HUES48 (cell line): Measurements from ENCODE around the gene NPHP1.
"Not testable (repeated sequence)": the region's sequence is repeated elsewhere in the genome, so short reads cannot be mapped to it uniquely, and the experiment has no call there.

Source experiments
- H3K27ac ChIP-seq: one replicate; pipeline ENCODE4 v1.7.0; 2013; ENCODE audit warnings: low read depth, low read length, inconsistent platforms
- H3K27me3 ChIP-seq: 2 replicates; pipeline ENCODE4 v1.6.1; 2013; ENCODE audit warnings: mild to moderate bottlenecking, low read length; ENCODE audit not compliant: control insufficient read depth, insufficient read depth
- H3K36me3 ChIP-seq: 2 replicates; pipeline ENCODE4 v1.6.1; 2013; ENCODE audit warnings: low read length; ENCODE audit not compliant: control insufficient read depth, insufficient read depth
- H3K4me1 ChIP-seq: 2 replicates; pipeline ENCODE4 v1.6.1; 2013; ENCODE audit warnings: mild to moderate bottlenecking, low read length; ENCODE audit not compliant: control insufficient read depth, insufficient read depth
- H3K4me3 ChIP-seq: 2 replicates; pipeline ENCODE4 v1.5.1; 2013; ENCODE audit warnings: mild to moderate bottlenecking, low read depth, low read length
- H3K9ac ChIP-seq: 2 replicates; pipeline ENCODE4 v1.6.1; 2013; ENCODE audit warnings: mild to moderate bottlenecking, low read depth, low read length, moderate library complexity
- H3K9me3 ChIP-seq: 2 replicates; pipeline ENCODE4 v1.6.1; 2013; ENCODE audit warnings: low read length; ENCODE audit not compliant: control insufficient read depth, insufficient read depth

Gene NPHP1

DNA sequence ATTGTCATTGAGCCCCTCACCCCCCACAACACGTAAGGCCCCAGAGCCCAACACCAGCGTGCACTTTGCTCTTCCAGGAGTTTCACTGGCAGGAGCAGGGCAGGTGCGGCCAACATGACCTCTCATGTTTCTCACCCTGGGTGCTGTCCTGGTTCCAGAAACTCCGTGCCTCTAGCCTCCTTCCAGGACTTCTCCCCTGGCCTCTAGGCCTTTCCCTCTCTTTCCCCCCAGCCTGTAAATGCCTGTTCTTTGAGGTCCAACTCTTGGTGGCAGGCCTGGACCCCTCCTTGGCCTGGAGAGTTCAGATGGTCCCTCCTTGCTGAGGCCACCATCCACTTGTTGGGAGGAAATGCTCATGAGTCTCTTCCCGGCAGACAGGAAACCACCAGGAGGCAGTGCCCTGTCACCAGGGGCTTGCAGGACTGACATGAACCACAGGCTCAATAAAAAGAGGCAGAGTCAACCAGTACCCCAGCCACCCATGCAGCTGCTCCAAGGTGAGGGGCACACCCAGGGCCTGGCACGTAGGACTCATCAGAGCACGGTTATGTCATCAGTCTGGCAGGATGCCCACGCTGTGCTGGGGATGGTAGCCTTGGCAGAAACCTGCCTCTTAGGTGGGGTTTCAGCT is 90.7 kb downstream of the NPHP1 start:
- Histone ChIP-seq H3K4me1 (peaks cover 3% of the 10 kb centered on the region; the same call in 1 of the 2 replicates), H3K27me3 (peaks cover 49% of the 10 kb centered on the region), H3K27ac (no peak overlapping the region), H3K36me3 (no peaks in the 10 kb centered on the region), H3K9ac (no peak overlapping the region), H3K4me3 (no peak overlapping the region), H3K9me3 (no peaks in the 10 kb centered on the region)

DNA sequence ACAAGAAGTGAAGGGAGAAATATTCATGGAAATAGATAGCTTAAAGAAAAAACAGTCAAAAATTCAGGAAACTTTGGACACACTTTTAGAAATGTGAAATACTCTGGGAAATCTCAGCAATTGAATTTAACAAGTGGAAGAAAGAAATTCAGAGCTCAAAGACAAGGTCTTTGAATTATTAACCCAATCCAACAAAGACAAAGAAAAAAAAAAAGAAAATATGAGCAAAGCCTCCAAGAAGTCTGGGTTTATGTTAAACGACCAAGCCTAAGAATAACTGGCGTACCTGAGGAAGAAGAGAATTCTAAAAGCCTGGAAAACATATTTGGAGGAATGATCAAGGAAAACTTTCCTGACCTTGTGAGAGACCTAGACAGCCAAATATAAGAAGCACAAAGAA is 96.5 kb downstream of the NPHP1 start:
- H3K9ac ChIP-seq, H3K27ac ChIP-seq, H3K4me1 ChIP-seq, H3K4me3 ChIP-seq, H3K27me3 ChIP-seq, H3K9me3 ChIP-seq, H3K36me3 ChIP-seq: not testable (repeated sequence)

DNA sequence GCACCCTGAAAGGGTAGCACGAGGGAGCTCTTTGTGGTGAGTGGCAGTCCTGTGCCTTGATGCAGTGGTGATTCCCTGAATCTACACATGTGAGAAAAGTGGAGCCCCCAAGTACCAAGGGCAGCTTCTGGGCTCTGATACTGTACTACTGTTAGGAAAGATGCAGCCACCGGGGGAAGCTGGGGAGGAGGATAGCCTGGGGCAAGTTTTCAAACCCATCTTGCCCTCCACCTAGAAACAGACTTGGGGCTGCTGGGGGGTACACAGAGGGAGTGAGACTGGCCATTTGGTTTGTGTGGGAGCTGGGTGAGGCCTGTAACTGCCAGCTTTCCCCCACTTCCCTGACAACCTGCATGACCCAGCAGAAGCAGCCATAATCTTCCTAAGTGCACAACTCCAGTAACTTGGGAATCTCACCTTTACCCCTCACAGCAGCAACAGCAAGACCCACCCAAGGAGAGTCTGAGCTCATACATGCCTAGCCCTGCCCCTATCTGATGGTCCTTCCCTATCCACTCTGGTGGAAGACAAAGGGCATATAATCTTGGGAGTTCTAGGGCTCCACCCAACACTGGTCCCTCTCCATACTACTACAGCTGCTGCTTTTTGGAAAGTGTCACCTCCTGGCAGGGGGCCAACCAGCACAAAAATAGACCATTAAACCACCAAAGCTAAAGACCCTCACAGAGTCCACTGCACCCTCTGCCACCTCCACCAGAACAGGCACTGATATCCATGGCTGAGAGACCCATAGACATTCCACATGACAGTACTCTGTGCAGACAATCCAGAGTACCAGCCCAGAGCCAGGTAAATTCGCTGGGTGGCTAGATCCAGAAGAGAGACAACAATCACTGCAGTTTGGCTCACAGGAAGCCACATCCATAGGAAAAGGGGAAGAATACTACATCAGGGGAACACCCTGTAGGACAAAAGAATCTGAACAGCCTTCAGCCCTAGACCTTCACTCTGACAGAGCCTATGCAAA is 97.4 kb downstream of the NPHP1 start:
- no peaks in the 10 kb centered on the region for H3K9me3 ChIP-seq
- H3K9ac ChIP-seq: no peak overlapping the region
- no peaks in the 10 kb centered on the region for H3K27me3 ChIP-seq
- H3K27ac ChIP-seq: no peak overlapping the region
- no peaks in the 10 kb centered on the region for H3K36me3 ChIP-seq
- no peak overlapping the region for H3K4me3 ChIP-seq
- H3K4me1 ChIP-seq: no peaks in the 10 kb centered on the region

GRCh38 chr2:110106642-110107041 is 98.2 kb downstream of the NPHP1 start:
- no peak overlapping the region for H3K4me3 ChIP-seq

GRCh38 chr2:110105608-110106467 is 99.0 kb downstream of the NPHP1 start:
- H3K9ac ChIP-seq: no peak overlapping the region
- no peak overlapping the region for H3K27ac ChIP-seq
- no peak overlapping the region for H3K4me3 ChIP-seq

More at GRCh38 chr2:110106642-110107041, 98.2 kb downstream of the NPHP1 start:
- Histone ChIP-seq H3K9ac (no peak overlapping the region), H3K36me3 (no peaks in the 10 kb centered on the region), H3K4me1 (no peaks in the 10 kb centered on the region), H3K27ac (no peak overlapping the region), H3K9me3 (no peaks in the 10 kb centered on the region), H3K27me3 (no peaks in the 10 kb centered on the region)

GRCh38 chr2:110105183-110105582 is 99.6 kb downstream of the NPHP1 start:
- Histone ChIP-seq H3K9me3 (no peaks in the 10 kb centered on the region), H3K36me3 (no peaks in the 10 kb centered on the region), H3K9ac (no peak overlapping the region), H3K27ac (no peak overlapping the region), H3K4me1 (0 out of 2 replicates have a peak, but pooled peaks cover 3% of the 10 kb centered on the region), H3K4me3 (no peak overlapping the region), H3K27me3 (no peaks in the 10 kb centered on the region)

More at GRCh38 chr2:110105608-110106467, 99.0 kb downstream of the NPHP1 start:
- Histone ChIP-seq H3K36me3 (no peaks in the 10 kb centered on the region), H3K9me3 (no peaks in the 10 kb centered on the region), H3K4me1 (0 out of 2 replicates have a peak, but pooled peaks cover 3% of the 10 kb centered on the region), H3K27me3 (no peaks in the 10 kb centered on the region)

DNA sequence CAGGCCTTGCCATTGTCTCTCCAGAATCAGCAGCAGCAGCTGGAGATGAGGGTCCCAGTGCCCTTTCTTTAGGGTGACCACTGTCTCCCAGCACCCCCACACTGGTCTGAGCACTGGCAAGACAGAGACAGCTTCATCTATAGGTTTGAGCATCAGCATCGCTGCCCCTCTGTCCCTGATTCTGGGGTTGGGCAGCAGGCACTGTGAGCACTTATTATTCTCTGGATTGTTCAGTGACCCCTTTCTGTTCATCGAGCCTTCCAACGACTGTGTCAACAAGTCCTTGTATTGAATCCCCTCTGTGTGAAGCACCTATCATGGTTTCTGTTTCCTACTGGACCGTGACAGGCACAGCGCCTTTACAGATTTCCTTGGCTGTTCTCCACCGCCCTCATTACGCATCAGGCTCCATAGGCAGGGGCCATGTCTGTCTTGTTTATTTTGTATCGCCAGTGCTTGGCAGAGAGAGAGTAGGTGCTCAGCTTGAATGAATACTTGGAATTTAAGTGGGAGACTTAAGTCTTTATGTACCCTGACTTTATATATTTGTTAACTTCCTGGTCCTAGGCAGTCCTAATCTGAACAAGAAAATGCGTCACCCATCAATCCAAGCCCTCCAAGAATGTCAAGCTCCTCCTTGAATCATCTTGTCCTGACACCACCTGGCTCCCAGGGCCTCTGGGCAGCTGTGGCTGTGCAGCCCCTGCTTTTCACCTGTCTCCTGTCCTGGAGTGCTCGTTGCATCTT is 100.6 kb downstream of the NPHP1 start:
- Histone ChIP-seq H3K27me3 (no peaks in the 10 kb centered on the region), H3K4me1 (0 out of 2 replicates have a peak, but pooled peaks cover 3% of the 10 kb centered on the region), H3K27ac (no peak overlapping the region), H3K9ac (no peak overlapping the region), H3K36me3 (no peaks in the 10 kb centered on the region), H3K9me3 (no peaks in the 10 kb centered on the region), H3K4me3 (no peak overlapping the region)

GRCh38 chr2:110103061-110103961 is 101.5 kb downstream of the NPHP1 start:
- Histone ChIP-seq H3K4me3 (no peak overlapping the region), H3K4me1 (0 out of 2 replicates have a peak, but pooled peaks cover 3% of the 10 kb centered on the region), H3K27me3 (no peaks in the 10 kb centered on the region), H3K36me3 (no peaks in the 10 kb centered on the region), H3K9ac (no peak overlapping the region), H3K27ac (no peak overlapping the region), H3K9me3 (no peaks in the 10 kb centered on the region)

DNA sequence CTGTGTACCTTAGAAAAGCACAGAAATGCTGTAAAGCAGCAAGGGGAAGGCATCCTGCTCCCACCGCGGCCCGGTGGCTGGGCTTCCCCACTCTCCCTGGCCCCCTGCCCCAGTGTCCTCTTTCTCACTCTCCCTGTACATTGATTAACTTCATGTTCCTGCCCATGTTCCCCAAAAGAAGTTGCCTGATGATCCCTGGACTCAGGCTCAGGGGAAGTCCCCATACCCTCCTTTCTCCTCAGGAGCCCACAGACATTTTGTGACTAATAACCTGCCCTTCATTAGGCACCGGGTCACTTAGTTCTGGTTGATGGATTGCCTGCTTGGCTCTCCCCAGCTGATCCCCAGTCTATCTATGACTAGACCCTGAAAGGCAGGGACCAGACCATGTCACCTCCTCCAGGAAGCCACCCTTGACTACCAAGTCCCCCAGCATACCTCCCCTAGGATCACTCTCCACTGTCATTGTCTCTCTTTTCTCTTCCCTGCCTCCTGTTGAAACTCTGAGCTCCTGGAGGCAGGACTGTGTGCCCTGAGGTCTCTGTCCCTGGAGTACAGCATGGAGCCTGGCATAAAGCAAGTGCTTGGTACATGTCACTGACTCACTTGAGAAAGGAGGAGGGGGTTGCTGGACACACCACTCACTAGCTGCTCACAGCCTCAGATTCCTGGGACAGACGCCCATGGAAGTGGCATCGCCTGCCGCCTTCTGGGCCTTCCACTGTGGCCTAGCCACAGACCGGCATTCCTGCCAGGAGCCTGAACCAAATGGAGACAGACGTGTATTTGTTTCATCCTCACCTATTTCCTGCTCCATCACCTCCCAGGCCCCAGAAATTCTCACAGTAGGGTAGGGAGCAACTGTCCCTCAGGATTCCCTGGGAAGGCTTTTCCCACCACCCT is 102.7 kb downstream of the NPHP1 start:
- no peak overlapping the region for H3K4me3 ChIP-seq
- H3K27me3 ChIP-seq: no peaks in the 10 kb centered on the region
- 0 out of 2 replicates have a peak, but pooled peaks cover 3% of the 10 kb centered on the region for H3K4me1 ChIP-seq
- no peak overlapping the region for H3K27ac ChIP-seq
- no peak overlapping the region for H3K9ac ChIP-seq
- no peaks in the 10 kb centered on the region for H3K9me3 ChIP-seq
- no peaks in the 10 kb centered on the region for H3K36me3 ChIP-seq
